RWPE2 (cell line): ENCODE results near the gene CEACAM6.

Experiments
- ATAC-seq: fragments of 200-7000 bp; cut with Tn5 transposase; 3 replicates; pipeline ENCODE4 v1.9.1; 2021; ENCODE audit warnings: low read depth
- DNase-seq: peaks from one replicate; pipeline ENCODE4 v3.0.0-alpha.2; 2020; ENCODE audit warnings: low spot score
- H3K27ac ChIP-seq: fragments of 450-650 bp; 2 replicates; pipeline ENCODE4 v1.5.1; 2017; ENCODE audit warnings: mild to moderate bottlenecking; ENCODE audit not compliant: poor library complexity, severe bottlenecking
- H3K27me3 ChIP-seq: fragments of 250-450 bp; sonication (Bioruptor Pico); 2 replicates; pipeline ENCODE4 v1.5.1; 2021; ENCODE audit warnings: mild to moderate bottlenecking, moderate library complexity; ENCODE audit not compliant: insufficient read depth, poor library complexity, severe bottlenecking
- H3K36me3 ChIP-seq: fragments of 250-450 bp; sonication (Bioruptor Pico); 2 replicates; pipeline ENCODE4 v1.5.1; 2020; ENCODE audit warnings: low read depth, mild to moderate bottlenecking, moderate library complexity
- H3K4me1 ChIP-seq: fragments of 250-450 bp; sonication (Bioruptor Pico); 2 replicates; pipeline ENCODE4 v1.5.1; 2021; ENCODE audit warnings: mild to moderate bottlenecking, moderate library complexity; ENCODE audit not compliant: insufficient read depth, poor library complexity, severe bottlenecking
- H3K4me3 ChIP-seq: fragments of 250-450 bp; sonication (Bioruptor Pico); 2 replicates; pipeline ENCODE4 v1.5.1; 2021; ENCODE audit warnings: mild to moderate bottlenecking, moderate library complexity; ENCODE audit not compliant: severe bottlenecking
- H3K9me3 ChIP-seq: fragments of 250-450 bp; sonication (Bioruptor Pico); 2 replicates; pipeline ENCODE4 v1.5.1; 2021; ENCODE audit warnings: mild to moderate bottlenecking, moderate library complexity; ENCODE audit not compliant: severe bottlenecking
- TF ChIP-seq, protein P1 (sequence below): fragments of 450-650 bp; IDR thresholded peaks from one replicate; pipeline ENCODE4 v1.5.1; 2017; ENCODE audit warnings: mild to moderate bottlenecking, moderate library complexity; ENCODE audit not compliant: poor library complexity, severe bottlenecking

CEACAM6 gene

DNA sequence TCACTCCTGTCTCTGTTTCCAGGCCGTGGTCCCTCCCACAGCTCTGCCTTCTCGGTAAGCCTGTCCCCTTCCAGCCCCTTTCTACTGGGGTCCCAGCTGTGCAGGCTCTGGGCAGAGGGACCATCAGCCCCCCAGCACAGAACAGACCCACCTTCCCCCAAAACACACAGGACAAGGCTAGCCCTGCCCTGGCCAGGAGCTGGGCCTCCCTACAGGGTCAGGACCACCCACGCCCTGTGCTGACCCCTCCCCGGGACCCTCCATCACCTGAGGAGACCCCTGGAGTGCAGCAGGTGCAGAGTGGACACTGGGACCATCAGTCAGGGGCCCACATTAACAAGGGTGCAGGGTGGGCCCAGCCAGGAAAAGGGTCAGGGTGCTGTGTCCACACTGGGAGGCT lies 55.0 kb downstream of the CEACAM6 start:
- TF ChIP-seq, protein P1, sequence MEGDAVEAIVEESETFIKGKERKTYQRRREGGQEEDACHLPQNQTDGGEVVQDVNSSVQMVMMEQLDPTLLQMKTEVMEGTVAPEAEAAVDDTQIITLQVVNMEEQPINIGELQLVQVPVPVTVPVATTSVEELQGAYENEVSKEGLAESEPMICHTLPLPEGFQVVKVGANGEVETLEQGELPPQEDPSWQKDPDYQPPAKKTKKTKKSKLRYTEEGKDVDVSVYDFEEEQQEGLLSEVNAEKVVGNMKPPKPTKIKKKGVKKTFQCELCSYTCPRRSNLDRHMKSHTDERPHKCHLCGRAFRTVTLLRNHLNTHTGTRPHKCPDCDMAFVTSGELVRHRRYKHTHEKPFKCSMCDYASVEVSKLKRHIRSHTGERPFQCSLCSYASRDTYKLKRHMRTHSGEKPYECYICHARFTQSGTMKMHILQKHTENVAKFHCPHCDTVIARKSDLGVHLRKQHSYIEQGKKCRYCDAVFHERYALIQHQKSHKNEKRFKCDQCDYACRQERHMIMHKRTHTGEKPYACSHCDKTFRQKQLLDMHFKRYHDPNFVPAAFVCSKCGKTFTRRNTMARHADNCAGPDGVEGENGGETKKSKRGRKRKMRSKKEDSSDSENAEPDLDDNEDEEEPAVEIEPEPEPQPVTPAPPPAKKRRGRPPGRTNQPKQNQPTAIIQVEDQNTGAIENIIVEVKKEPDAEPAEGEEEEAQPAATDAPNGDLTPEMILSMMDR = no peak
- Histone ChIP-seq H3K36me3 (no peaks in the 10 kb centered on the region), H3K4me3 (no peak overlapping the region), H3K9me3 (no peaks in the 10 kb centered on the region), H3K27me3 (no peaks in the 10 kb centered on the region), H3K27ac (no peak overlapping the region), H3K4me1 (no peaks in the 10 kb centered on the region)
- no peak for ATAC-seq
- no peak for DNase-seq

DNA sequence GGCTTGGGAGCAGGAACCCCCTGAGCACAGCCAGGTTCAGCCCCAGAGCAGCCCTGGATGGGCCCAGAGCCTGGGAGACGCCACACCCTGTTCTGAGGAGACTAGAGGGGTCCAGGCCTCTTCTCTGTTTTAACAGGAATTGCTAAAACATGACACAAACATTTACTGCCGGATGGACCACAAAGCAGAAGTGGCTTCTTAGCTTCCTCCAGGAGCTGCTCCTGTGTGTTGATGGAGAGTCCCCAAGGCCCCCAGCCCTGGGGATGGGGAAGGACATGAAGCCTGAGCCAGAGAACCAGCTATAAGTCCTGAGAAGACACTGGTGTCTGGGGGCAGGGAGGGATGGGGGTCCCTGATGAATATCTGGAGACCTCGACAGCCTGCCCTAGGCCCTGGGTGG lies 55.7 kb downstream of the CEACAM6 start:
- TF ChIP-seq, protein P1 = no peak
- H3K9me3 ChIP-seq = no peaks in the 10 kb centered on the region
- H3K36me3 ChIP-seq = no peaks in the 10 kb centered on the region
- H3K27me3 ChIP-seq = no peaks in the 10 kb centered on the region
- ATAC-seq (no peak), DNase-seq (no peak)
- H3K4me3 ChIP-seq = no peak overlapping the region
- H3K4me1 ChIP-seq = no peaks in the 10 kb centered on the region
- no peak overlapping the region for H3K27ac ChIP-seq

DNA sequence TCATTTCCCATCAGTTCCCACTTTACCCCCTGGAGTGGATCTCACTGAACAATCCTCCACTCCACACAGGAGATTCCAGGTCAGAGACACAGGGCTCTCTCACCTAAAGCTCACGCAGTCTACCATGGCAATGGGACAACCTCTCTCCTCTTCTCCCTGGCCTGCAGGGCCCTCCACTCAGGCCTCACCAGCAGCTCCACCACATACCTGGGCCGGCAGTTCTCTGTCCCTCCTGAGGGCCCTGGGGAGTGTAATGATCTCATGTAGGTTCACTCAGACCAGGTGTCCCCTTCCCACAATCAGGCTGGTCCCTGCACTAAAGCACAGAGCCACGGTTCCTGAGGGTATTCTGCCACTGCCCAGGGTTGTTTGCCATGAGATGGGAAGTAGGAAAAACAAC lies 56.7 kb downstream of the CEACAM6 start:
- no peak overlapping the region for H3K4me3 ChIP-seq
- no peaks in the 10 kb centered on the region for H3K27me3 ChIP-seq
- TF ChIP-seq, protein P1 = no peak
- H3K27ac ChIP-seq = no peak overlapping the region
- no peaks in the 10 kb centered on the region for H3K36me3 ChIP-seq
- DNase-seq (no peak), ATAC-seq (no peak)
- H3K9me3 ChIP-seq = no peaks in the 10 kb centered on the region
- H3K4me1 ChIP-seq = no peaks in the 10 kb centered on the region

DNA sequence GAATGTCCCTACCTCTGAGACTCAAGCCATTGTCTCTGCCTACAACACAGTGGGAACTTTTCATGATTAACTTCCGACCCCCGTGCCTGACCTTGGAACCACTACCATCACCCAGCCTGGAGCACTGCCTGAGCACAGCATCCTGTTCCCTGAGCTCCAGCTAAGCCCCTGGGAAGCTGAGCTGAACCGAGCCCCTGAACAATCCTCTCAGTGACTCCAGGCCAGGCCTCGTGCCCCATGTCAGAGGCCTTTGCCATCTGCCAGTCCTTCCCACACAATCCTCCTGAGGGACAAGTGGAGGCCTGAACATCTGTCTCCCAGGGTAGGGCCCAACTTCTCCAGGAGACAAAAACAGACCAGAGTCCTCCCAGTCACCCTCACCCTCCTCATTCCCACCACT lies 58.6 kb downstream of the CEACAM6 start:
- TF ChIP-seq, protein P1 = no peak
- no peak overlapping the region for H3K27ac ChIP-seq
- H3K4me1 ChIP-seq = no peaks in the 10 kb centered on the region
- no peaks in the 10 kb centered on the region for H3K9me3 ChIP-seq
- H3K4me3 ChIP-seq = no peak overlapping the region
- no peaks in the 10 kb centered on the region for H3K36me3 ChIP-seq
- H3K27me3 ChIP-seq = peaks cover 3% of the 10 kb centered on the region
- DNase-seq (no peak), ATAC-seq (no peak)

DNA sequence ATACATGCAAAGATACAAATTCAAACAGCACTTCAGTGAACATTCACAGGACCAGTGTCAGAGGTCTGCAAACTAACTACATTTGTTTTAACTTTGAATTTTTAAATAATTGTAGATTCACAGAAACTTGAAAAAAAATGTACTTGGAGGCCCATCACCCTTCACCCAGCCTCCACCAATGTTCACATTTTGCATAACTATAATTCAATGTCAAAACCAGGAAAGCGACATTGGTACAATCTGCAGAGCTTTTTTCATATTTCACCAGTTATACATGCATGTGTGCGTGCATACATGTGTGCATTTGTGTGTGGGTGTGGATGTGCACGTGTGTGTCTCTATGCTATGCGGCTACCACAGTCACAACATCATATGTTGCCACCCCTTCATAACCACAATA lies 60.0 kb downstream of the CEACAM6 start:
- H3K9me3 ChIP-seq = no peaks in the 10 kb centered on the region
- ATAC-seq = no peak

More for the DNA sequence above, 60.0 kb downstream of the CEACAM6 start:
- Histone ChIP-seq H3K27me3 (peaks cover 3% of the 10 kb centered on the region), H3K27ac (no peak overlapping the region), H3K4me1 (no peaks in the 10 kb centered on the region), H3K4me3 (no peak overlapping the region), H3K36me3 (no peaks in the 10 kb centered on the region)
- DNase-seq = no peak
- TF ChIP-seq, protein P1 = no peak
